H9 (cell line): ENCODE results near the gene MYD88. TPM values are rescaled to one million over a fixed set of nuclear protein-coding genes. Genes with fewer than 3 reads are reported as not detected.

Experiments used
- DNase-seq: peaks from one replicate; pipeline ENCODE4 v3.0.0-alpha.2; 2017
- H2AFZ ChIP-seq: one replicate; pipeline ENCODE4 v1.6.1; 2013; ENCODE audit warnings: mild to moderate bottlenecking, low read length, control low read depth, moderate library complexity
- H2AK5ac ChIP-seq: 2 replicates; pipeline ENCODE4 v1.6.1; 2013; ENCODE audit warnings: low read length, control low read depth, mixed read lengths; ENCODE audit not compliant: insufficient read length
- H2BK120ac ChIP-seq: one replicate; pipeline ENCODE4 v1.6.1; 2013; ENCODE audit warnings: low read depth, mild to moderate bottlenecking, low read length, control low read depth, inconsistent platforms; ENCODE audit not compliant: poor library complexity, severe bottlenecking
- H2BK12ac ChIP-seq: 2 replicates; pipeline ENCODE4 v1.6.1; 2013; ENCODE audit warnings: low read length, control low read depth, mixed read lengths, low read depth; ENCODE audit not compliant: insufficient read length
- H2BK15ac ChIP-seq: 2 replicates; pipeline ENCODE4 v1.6.1; 2013; ENCODE audit warnings: low read depth, low read length, control low read depth
- H2BK20ac ChIP-seq: one replicate; pipeline ENCODE4 v1.6.1; 2013; ENCODE audit warnings: low read depth, mild to moderate bottlenecking, low read length, control low read depth, inconsistent platforms; ENCODE audit not compliant: poor library complexity, severe bottlenecking
- H2BK5ac ChIP-seq: 2 replicates; pipeline ENCODE4 v1.6.1; 2013; ENCODE audit warnings: low read length, control low read depth, mixed read lengths; ENCODE audit not compliant: insufficient read length
- H3K14ac ChIP-seq: 2 replicates; pipeline ENCODE4 v1.6.1; 2013; ENCODE audit warnings: low read length, control low read depth; ENCODE audit not compliant: insufficient read depth
- H3K18ac ChIP-seq: 2 replicates; pipeline ENCODE4 v1.6.1; 2013; ENCODE audit warnings: low read depth, mild to moderate bottlenecking, mixed read lengths, low read length, control low read depth; ENCODE audit not compliant: insufficient read length
- H3K23ac ChIP-seq: 2 replicates; pipeline ENCODE4 v1.6.1; 2013; ENCODE audit warnings: low read length, control low read depth, mixed read lengths, low read depth; ENCODE audit not compliant: insufficient read length
- H3K23me2 ChIP-seq: 2 replicates; pipeline ENCODE4 v1.6.1; 2013; ENCODE audit warnings: low read depth, mild to moderate bottlenecking, mixed read lengths, low read length, control low read depth; ENCODE audit not compliant: insufficient read length, poor library complexity, severe bottlenecking
- H3K27ac ChIP-seq: 2 replicates; pipeline ENCODE4 v1.5.1; 2013; ENCODE audit warnings: low read length, control low read depth, mixed read lengths, low read depth; ENCODE audit not compliant: insufficient read length
- H3K27me3 ChIP-seq: 2 replicates; pipeline ENCODE4 v1.6.1; 2013; ENCODE audit warnings: low read length, control low read depth, inconsistent platforms; ENCODE audit not compliant: insufficient read depth
- H3K4ac ChIP-seq: 2 replicates; pipeline ENCODE4 v1.6.1; 2013; ENCODE audit warnings: low read depth, mild to moderate bottlenecking, control low read depth, inconsistent platforms, low read length, moderate library complexity
- H3K4me1 ChIP-seq: 2 replicates; pipeline ENCODE4 v1.6.1; 2013; ENCODE audit warnings: low read length, control low read depth, inconsistent platforms; ENCODE audit not compliant: insufficient read depth
- H3K4me2 ChIP-seq: 2 replicates; pipeline ENCODE4 v1.6.1; 2013; ENCODE audit warnings: low read length, control low read depth, mixed read lengths; ENCODE audit not compliant: insufficient read length, insufficient read depth
- H3K56ac ChIP-seq: 2 replicates; pipeline ENCODE4 v1.6.1; 2013; ENCODE audit warnings: low read depth, mild to moderate bottlenecking, mixed read lengths, low read length, control low read depth; ENCODE audit not compliant: insufficient read length
- H3K79me1 ChIP-seq: 2 replicates; pipeline ENCODE4 v1.6.1; 2013; ENCODE audit warnings: low read depth, mild to moderate bottlenecking, moderate library complexity, low read length, control low read depth, inconsistent platforms; ENCODE audit not compliant: insufficient read depth, poor library complexity, severe bottlenecking
- H3K79me2 ChIP-seq: 2 replicates; pipeline ENCODE4 v1.6.1; 2013; ENCODE audit warnings: low read length, control low read depth, inconsistent platforms; ENCODE audit not compliant: insufficient read depth
- H3K9ac ChIP-seq: 2 replicates; pipeline ENCODE4 v1.6.1; 2013; ENCODE audit warnings: low read length, control low read depth, mixed read lengths; ENCODE audit not compliant: insufficient read length; ENCODE audit errors: extremely low read depth
- H3K9me3 ChIP-seq: one replicate; pipeline ENCODE4 v1.6.1; 2013; ENCODE audit warnings: low read depth, low read length, inconsistent platforms; ENCODE audit not compliant: control insufficient read depth
- H3T11ph ChIP-seq: one replicate; pipeline ENCODE4 v1.6.1; 2013; ENCODE audit warnings: mild to moderate bottlenecking, low read length, control low read depth, inconsistent platforms
- H4K20me1 ChIP-seq: one replicate; pipeline ENCODE4 v1.6.1; 2013; ENCODE audit not compliant: control insufficient read depth, insufficient read length, insufficient read depth
- H4K5ac ChIP-seq: 2 replicates; pipeline ENCODE4 v1.6.1; 2013; ENCODE audit warnings: low read depth, mild to moderate bottlenecking, mixed read lengths, low read length, control low read depth; ENCODE audit not compliant: insufficient read length
- H4K8ac ChIP-seq: replicated peaks from 2 replicates; pipeline ENCODE4 v1.6.1; 2013; ENCODE audit warnings: low read length, control low read depth, mixed read lengths, low read depth; ENCODE audit not compliant: insufficient read length
- H4K91ac ChIP-seq: 2 replicates; pipeline ENCODE4 v1.6.1; 2013; ENCODE audit warnings: low read depth, mild to moderate bottlenecking, moderate library complexity, mixed read lengths, low read length, control low read depth; ENCODE audit not compliant: insufficient read length
- H3K27ac Mint-ChIP-seq, 3 experiments: 2 replicates in 2 of 3; 3 replicates in 1 of 3; pipeline ENCODE4 v1.8.0; 2020 to 2021; ENCODE audit warnings: mixed read lengths in 3 of 3, mild to moderate bottlenecking in 1 of 3, moderate library complexity in 1 of 3
- H3K27me3 Mint-ChIP-seq: 2 replicates; pipeline ENCODE4 v1.8.0; 2021; ENCODE audit warnings: low read depth, mild to moderate bottlenecking, moderate library complexity, mixed read lengths
- H3K36me3 Mint-ChIP-seq, 3 experiments: 2 replicates in 2 of 3; 3 replicates in 1 of 3; pipeline ENCODE4 v1.8.0; 2020 to 2021; ENCODE audit warnings: low read depth in 3 of 3, mixed read lengths in 3 of 3; ENCODE audit not compliant: insufficient read depth in 1 of 3
- H3K4me1 Mint-ChIP-seq, 2 experiments: 2 replicates each; pipeline ENCODE4 v1.8.0; 2020; ENCODE audit warnings: mixed read lengths in 2 of 2
- H3K4me3 Mint-ChIP-seq, 2 experiments: 2 replicates in 1 of 2; 3 replicates in 1 of 2; pipeline ENCODE4 v1.8.0; 2020 to 2021; ENCODE audit warnings: mild to moderate bottlenecking in 2 of 2, mixed read lengths in 2 of 2, moderate library complexity in 1 of 2
- H3K9me3 Mint-ChIP-seq, 2 experiments: 2 replicates in 1 of 2; 3 replicates in 1 of 2; pipeline ENCODE4 v1.8.0; 2020; ENCODE audit warnings: mild to moderate bottlenecking in 2 of 2, mixed read lengths in 2 of 2, moderate library complexity in 1 of 2
- WGBS: extraction: QIAGEN DNeasy Blood & Tissue Kit; methylation state at CpG from one replicate; pipeline ENCODE4 v1.1.7; 2013; ENCODE audit warnings: missing lambda C conversion rate, low lambda C conversion rate, mixed read lengths; ENCODE audit not compliant: insufficient read length; ENCODE audit errors: extremely low coverage; 5-methylcytosine and 5-hydroxymethylcytosine counted together
- total RNA-seq: library from RNA; stranded (reverse); gene quantifications from 2 replicates; pipeline ENCODE4 v1.2.1, GENCODE V29; 2021
- TF ChIP-seq, protein P1 (sequence below): fragments of 200-600 bp; sonication (generic); conservative IDR thresholded peaks from 3 replicates; pipeline ENCODE4 v1.8.0; 2021; ENCODE audit warnings: antibody characterized with exemption, mild to moderate bottlenecking

The MYD88 gene
- total RNA-seq, 1 experiment from 2014 or later, result 33.4 TPM

DNA sequence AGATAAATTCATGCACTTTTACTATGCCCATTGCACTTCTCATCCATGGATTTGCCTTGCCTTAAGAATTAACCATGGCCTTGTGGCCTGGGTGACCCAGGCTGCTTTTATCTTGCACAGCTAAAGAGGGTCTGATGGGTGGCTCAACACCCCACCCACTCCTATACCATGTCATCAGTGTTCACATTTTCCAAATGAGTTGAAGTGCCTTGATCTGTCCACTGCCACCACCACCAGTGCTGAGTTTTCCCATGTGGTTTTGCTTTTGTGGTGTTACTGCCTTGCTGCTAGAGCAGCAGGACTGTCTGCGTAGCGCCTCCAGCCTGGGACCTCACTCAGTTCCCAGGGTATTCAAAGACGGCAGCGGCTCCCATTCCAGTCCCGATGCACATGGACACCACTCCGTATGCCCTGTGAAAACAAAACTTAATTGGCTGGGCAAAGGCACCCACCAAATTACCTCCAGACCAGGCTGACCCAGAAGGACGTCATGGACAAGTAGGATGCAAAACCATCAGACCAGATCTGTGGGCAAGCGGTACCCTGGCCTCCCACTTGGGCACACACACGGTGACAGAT is 15.7 kb upstream of the MYD88 start:
- no peak overlapping the region for H3K4me2 ChIP-seq
- no peak overlapping the region for H3K4ac ChIP-seq
- no peak overlapping the region for H2AK5ac ChIP-seq
- no peak overlapping the region for H3T11ph ChIP-seq
- peaks cover 0 to 3% of the 10 kb centered on the region in 2 experiments; a peak in 1 of 4 replicates for H3K4me1 Mint-ChIP-seq
- no peak overlapping the region for H3K27ac ChIP-seq
- H3K9me3 Mint-ChIP-seq, result no peaks in the 10 kb centered on the region
- no peak overlapping the region for H3K18ac ChIP-seq
- no peaks in the 10 kb centered on the region for H3K27me3 ChIP-seq
- H4K5ac ChIP-seq, result no peak overlapping the region
- no peak overlapping the region for H3K14ac ChIP-seq
- H3K27me3 Mint-ChIP-seq, result peaks cover 3% of the 10 kb centered on the region; the same call in 1 of the 2 replicates
- H3K36me3 Mint-ChIP-seq, result peaks cover 43 to 87% (median 65%) of the 10 kb centered on the region in 3 experiments; a peak in 6 of 7 replicates
- no peak for DNase-seq
- no peak overlapping the region for H3K9ac ChIP-seq
- TF ChIP-seq, protein P1, sequence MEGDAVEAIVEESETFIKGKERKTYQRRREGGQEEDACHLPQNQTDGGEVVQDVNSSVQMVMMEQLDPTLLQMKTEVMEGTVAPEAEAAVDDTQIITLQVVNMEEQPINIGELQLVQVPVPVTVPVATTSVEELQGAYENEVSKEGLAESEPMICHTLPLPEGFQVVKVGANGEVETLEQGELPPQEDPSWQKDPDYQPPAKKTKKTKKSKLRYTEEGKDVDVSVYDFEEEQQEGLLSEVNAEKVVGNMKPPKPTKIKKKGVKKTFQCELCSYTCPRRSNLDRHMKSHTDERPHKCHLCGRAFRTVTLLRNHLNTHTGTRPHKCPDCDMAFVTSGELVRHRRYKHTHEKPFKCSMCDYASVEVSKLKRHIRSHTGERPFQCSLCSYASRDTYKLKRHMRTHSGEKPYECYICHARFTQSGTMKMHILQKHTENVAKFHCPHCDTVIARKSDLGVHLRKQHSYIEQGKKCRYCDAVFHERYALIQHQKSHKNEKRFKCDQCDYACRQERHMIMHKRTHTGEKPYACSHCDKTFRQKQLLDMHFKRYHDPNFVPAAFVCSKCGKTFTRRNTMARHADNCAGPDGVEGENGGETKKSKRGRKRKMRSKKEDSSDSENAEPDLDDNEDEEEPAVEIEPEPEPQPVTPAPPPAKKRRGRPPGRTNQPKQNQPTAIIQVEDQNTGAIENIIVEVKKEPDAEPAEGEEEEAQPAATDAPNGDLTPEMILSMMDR, result no peak
- H2BK15ac ChIP-seq, result no peak overlapping the region
- no peaks in the 10 kb centered on the region for H4K20me1 ChIP-seq
- H2BK12ac ChIP-seq, result no peak overlapping the region
- no peak overlapping the region for H3K23ac ChIP-seq
- H2BK120ac ChIP-seq, result no peak overlapping the region
- no peaks in the 10 kb centered on the region for H3K23me2 ChIP-seq
- H2BK5ac ChIP-seq, result no peak overlapping the region
- H3K9me3 ChIP-seq, result no peaks in the 10 kb centered on the region
- no peaks in the 10 kb centered on the region for H3K79me1 ChIP-seq
- no peak overlapping the region for H3K27ac Mint-ChIP-seq
- WGBS, result no CpG with 5 or more reads among the region's 9 CpGs
- H2AFZ ChIP-seq, result no peak overlapping the region
- H3K4me3 Mint-ChIP-seq, result no peak overlapping the region
- H3K79me2 ChIP-seq, result no peaks in the 10 kb centered on the region
- no peak overlapping the region for H3K56ac ChIP-seq
- no peak overlapping the region for H2BK20ac ChIP-seq
- H3K4me1 ChIP-seq, result no peaks in the 10 kb centered on the region
- no peak overlapping the region for H4K91ac ChIP-seq
- H4K8ac ChIP-seq, result no peak overlapping the region
